Measurements from ENCODE around the gene ZNF230.
A peak's percentile ranks its signal among the peaks of the same experiment; 100 is the strongest.

The ZNF230 gene

DNA sequence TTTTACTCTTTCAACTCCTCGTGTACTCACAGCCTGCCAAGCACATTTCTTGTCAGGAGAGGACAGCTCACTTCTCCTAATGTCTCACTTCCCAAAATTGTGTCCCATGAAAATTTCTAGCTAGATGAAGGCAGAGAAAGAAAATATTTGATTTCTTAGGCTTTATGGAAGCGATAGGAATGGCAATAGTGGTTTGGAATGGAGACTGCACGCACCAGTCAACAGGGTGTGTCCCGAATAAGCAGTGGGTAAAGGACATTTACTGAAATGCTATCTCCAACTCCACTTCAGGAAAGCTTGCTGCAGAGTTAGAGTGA is 22.1 kb downstream of the ZNF230 start (continued):
- TF ChIP-seq ZNF324 (tag by site-specific recombination; IDR thresholded peaks at IDR 0.05) (no peak), ZNF366 (tag by site-specific recombination; conservative IDR thresholded peaks at IDR 0.05) (no peak), ZXDB (tag by site-specific recombination; IDR thresholded peaks at IDR 0.05) (no peak), ZNF747 (tag by site-specific recombination; IDR thresholded peaks at IDR 0.05) (no peak)
- TF ChIP-seq, protein P1, sequence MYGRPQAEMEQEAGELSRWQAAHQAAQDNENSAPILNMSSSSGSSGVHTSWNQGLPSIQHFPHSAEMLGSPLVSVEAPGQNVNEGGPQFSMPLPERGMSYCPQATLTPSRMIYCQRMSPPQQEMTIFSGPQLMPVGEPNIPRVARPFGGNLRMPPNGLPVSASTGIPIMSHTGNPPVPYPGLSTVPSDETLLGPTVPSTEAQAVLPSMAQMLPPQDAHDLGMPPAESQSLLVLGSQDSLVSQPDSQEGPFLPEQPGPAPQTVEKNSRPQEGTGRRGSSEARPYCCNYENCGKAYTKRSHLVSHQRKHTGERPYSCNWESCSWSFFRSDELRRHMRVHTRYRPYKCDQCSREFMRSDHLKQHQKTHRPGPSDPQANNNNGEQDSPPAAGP (tag by site-specific recombination; IDR thresholded peaks at IDR 0.05), result no peak
- TF ChIP-seq, protein P2, sequence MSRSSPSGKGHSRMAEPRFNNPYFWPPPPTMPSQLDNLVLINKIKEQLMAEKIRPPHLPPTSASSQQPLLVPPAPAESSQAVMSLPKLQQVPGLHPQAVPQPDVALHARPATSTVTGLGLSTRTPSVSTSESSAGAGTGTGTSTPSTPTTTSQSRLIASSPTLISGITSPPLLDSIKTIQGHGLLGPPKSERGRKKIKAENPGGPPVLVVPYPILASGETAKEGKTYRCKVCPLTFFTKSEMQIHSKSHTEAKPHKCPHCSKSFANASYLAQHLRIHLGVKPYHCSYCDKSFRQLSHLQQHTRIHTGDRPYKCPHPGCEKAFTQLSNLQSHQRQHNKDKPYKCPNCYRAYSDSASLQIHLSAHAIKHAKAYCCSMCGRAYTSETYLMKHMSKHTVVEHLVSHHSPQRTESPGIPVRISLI (tag by site-specific recombination; IDR thresholded peaks at IDR 0.05), result no peak
- TF ChIP-seq, protein P3, sequence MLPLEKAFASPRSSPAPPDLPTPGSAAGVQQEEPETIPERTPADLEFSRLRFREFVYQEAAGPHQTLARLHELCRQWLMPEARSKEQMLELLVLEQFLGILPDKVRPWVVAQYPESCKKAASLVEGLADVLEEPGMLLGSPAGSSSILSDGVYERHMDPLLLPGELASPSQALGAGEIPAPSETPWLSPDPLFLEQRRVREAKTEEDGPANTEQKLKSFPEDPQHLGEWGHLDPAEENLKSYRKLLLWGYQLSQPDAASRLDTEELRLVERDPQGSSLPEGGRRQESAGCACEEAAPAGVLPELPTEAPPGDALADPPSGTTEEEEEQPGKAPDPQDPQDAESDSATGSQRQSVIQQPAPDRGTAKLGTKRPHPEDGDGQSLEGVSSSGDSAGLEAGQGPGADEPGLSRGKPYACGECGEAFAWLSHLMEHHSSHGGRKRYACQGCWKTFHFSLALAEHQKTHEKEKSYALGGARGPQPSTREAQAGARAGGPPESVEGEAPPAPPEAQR (tag by site-specific recombination; IDR thresholded peaks at IDR 0.05), result no peak
- TF ChIP-seq, protein P4, sequence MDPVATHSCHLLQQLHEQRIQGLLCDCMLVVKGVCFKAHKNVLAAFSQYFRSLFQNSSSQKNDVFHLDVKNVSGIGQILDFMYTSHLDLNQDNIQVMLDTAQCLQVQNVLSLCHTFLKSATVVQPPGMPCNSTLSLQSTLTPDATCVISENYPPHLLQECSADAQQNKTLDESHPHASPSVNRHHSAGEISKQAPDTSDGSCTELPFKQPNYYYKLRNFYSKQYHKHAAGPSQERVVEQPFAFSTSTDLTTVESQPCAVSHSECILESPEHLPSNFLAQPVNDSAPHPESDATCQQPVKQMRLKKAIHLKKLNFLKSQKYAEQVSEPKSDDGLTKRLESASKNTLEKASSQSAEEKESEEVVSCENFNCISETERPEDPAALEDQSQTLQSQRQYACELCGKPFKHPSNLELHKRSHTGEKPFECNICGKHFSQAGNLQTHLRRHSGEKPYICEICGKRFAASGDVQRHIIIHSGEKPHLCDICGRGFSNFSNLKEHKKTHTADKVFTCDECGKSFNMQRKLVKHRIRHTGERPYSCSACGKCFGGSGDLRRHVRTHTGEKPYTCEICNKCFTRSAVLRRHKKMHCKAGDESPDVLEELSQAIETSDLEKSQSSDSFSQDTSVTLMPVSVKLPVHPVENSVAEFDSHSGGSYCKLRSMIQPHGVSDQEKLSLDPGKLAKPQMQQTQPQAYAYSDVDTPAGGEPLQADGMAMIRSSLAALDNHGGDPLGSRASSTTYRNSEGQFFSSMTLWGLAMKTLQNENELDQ (tag by site-specific recombination; IDR thresholded peaks at IDR 0.05; ENCODE audit: low read depth), result no peak

DNA sequence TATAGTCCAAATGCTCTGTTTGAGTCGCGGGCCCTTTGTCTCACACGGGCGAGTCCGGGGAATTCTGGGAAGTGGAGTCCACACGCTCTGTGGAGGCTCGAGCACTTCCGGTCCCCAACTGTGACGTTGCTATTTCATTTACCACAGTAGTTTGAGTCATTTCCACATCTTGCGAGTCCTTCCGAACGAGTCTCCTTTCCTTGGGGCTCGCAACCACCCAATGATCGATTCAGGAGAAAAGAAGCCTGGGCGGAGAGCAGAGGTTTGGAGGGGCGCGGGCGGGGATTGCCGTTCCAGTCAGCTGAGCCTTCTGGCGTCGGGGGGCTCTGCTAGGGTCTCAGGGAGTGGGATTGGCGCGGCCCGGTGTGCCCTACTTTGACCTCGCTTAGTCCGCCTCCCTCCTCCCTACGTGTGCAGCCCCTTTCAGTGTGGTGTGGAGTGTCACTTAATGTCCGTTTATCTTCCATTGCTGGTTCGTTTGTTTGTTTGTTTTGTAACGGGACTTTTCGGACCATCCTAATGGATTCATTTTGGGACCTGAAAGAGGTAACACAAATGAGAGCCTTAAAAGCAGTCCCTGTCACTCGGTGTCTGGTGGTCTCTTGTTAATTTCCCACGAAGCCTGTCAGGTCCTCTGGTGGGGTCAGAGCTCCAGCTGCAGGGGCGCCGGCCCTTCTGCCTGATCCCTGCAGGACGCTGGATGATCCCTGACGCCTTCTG is 22.6 kb downstream of the ZNF230 start, which contains the start of gene ZNF222:
Gene ZNF222 (plus strand): TSS at position 163 of the 720 bp plus-strand sequence. CDS start 58 bp downstream, at position 221.
- ChIA-PET CTCF (interaction anchor here (1.2 kb wide), 1 partner anchor 16 kb away, joined by 4 read pairs; no protein-coding TSS in a partner anchor), POLR2A (interaction anchor here (0.9 to 2.0 kb wide), 8 partner anchors 20 to 187 kb away, joined by 3 to 7 read pairs (median 4); partner anchors contain the start of genes ZNF221, ZNF223, ZNF224 and ZNF227)
- peaks cover 12% of the 10 kb centered on the region for H3K9me3 ChIP-seq (ENCODE audit: control insufficient read depth, insufficient read depth, low read depth, low read length)
- H3K4me1 ChIP-seq (ENCODE audit: control insufficient read depth, insufficient read depth, low read length), result peaks cover 13% of the 10 kb centered on the region; the same call in 1 of the 2 replicates
- H3K36me3 ChIP-seq (ENCODE audit: control insufficient read depth in 2 of 2, insufficient read depth in 1 of 2, low read length in 2 of 2), result peaks cover 38 to 41% of the 10 kb centered on the region in 2 experiments
- peak within 1 kb of the TSS; percentile 69; the same call in 1 of the 2 replicates for H3K27ac ChIP-seq (ENCODE audit: extremely low read depth, low read depth, low read length)
- peak within 1 kb of the TSS; percentile 53 for H3K4me3 ChIP-seq (ENCODE audit: low read depth, low read length)
- TF ChIP-seq ZNF341 (tag by site-specific recombination; IDR thresholded peaks at IDR 0.05; ENCODE audit: low read depth), result peak; percentile 73
- peak; percentile 2; the same call in 1 of the 2 replicates for TF ChIP-seq ZNF654 (tag by site-specific recombination; IDR thresholded peaks at IDR 0.05; ENCODE audit: low read depth)
- TF ChIP-seq, protein P5, sequence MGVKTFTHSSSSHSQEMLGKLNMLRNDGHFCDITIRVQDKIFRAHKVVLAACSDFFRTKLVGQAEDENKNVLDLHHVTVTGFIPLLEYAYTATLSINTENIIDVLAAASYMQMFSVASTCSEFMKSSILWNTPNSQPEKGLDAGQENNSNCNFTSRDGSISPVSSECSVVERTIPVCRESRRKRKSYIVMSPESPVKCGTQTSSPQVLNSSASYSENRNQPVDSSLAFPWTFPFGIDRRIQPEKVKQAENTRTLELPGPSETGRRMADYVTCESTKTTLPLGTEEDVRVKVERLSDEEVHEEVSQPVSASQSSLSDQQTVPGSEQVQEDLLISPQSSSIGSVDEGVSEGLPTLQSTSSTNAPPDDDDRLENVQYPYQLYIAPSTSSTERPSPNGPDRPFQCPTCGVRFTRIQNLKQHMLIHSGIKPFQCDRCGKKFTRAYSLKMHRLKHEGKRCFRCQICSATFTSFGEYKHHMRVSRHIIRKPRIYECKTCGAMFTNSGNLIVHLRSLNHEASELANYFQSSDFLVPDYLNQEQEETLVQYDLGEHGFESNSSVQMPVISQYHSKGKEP (tag by site-specific recombination; IDR thresholded peaks at IDR 0.05), result no peak
- TF ChIP-seq ZNF174 (tag by site-specific recombination; IDR thresholded peaks at IDR 0.05), result no peak
- TF ChIP-seq, protein P4 (tag by site-specific recombination; IDR thresholded peaks at IDR 0.05; ENCODE audit: low read depth), result no peak
- no peak for TF ChIP-seq ZNF146 (tag by site-specific recombination; IDR thresholded peaks at IDR 0.05)
- TF ChIP-seq, protein P6, sequence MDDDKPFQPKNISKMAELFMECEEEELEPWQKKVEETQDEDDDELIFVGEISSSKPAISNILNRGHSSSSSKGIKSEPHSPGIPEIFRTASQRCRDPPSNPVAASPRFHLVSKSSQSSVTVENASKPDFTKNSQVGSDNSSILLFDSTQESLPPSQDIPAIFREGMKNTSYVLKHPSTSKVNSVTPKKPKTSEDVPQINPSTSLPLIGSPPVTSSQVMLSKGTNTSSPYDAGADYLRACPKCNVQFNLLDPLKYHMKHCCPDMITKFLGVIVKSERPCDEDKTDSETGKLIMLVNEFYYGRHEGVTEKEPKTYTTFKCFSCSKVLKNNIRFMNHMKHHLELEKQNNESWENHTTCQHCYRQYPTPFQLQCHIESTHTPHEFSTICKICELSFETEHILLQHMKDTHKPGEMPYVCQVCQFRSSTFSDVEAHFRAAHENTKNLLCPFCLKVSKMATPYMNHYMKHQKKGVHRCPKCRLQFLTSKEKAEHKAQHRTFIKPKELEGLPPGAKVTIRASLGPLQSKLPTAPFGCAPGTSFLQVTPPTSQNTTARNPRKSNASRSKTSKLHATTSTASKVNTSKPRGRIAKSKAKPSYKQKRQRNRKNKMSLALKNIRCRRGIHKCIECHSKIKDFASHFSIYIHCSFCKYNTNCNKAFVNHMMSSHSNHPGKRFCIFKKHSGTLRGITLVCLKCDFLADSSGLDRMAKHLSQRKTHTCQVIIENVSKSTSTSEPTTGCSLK (tag by site-specific recombination; IDR thresholded peaks at IDR 0.05), result no peak
- TF ChIP-seq ZNF394 (tag by site-specific recombination; IDR thresholded peaks at IDR 0.05; ENCODE audit: borderline replicate concordance), result no peak; the same call in 1 of the 2 replicates
- no peak; the same call in 1 of the 2 replicates for TF ChIP-seq FEZF1 (tag by site-specific recombination; IDR thresholded peaks at IDR 0.05)
- TF ChIP-seq, protein P7, sequence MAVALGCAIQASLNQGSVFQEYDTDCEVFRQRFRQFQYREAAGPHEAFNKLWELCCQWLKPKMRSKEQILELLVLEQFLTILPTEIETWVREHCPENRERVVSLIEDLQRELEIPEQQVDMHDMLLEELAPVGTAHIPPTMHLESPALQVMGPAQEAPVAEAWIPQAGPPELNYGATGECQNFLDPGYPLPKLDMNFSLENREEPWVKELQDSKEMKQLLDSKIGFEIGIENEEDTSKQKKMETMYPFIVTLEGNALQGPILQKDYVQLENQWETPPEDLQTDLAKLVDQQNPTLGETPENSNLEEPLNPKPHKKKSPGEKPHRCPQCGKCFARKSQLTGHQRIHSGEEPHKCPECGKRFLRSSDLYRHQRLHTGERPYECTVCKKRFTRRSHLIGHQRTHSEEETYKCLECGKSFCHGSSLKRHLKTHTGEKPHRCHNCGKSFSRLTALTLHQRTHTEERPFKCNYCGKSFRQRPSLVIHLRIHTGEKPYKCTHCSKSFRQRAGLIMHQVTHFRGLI (tag by site-specific recombination; IDR thresholded peaks at IDR 0.05), result peak; percentile 60; the same call in 1 of the 2 replicates
- TF ChIP-seq GLIS1 (tag by site-specific recombination; IDR thresholded peaks at IDR 0.05), result peak; percentile 46; the same call in 1 of the 2 replicates
- no peak; the same call in 1 of the 2 replicates for TF ChIP-seq ZNF2 (tag by site-specific recombination; IDR thresholded peaks at IDR 0.05)
- no peak for TF ChIP-seq ZNF239 (tag by site-specific recombination; IDR thresholded peaks at IDR 0.05)
